Stimulated activated CD8-positive, alpha-beta memory T cell treated with anti-CD3 and anti-CD28 coated beads, Interleukin-4, amount 100 ng/mL, for 1 hour (primary cell): Measurements from ENCODE around the gene STK32B.

ENCODE experiments used
- DNase-seq, 2 donors: peaks; one replicate each; pipeline ENCODE4 v3.0.0-alpha.2; 2020; ENCODE audit warnings: low read depth in 2 of 2, low spot score in 1 of 2

STK32B gene

GRCh38 chr4:5067908-5068307 lies 16.6 kb downstream of the STK32B start:
- DNase-seq: no peak

DNA sequence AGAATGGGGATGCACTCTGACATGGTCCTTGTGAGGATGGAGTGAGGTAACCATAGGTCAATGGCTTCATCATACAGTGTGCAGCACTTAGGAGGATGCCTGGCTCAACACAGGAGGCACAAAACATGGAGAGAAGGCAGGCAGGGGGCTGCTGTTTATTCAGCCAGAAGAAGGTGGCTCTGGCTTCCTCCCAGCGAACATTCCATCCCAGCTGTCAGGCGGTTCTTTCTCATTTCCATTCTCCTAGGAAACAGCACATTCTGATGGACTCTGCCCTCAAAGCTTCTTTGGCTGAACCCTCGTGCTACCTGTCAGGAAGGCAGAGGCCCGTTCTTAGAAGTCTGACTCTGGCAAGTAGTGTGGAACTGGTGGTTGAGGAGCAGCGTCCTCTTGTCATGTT lies 18.6 kb downstream of the STK32B start:
- DNase-seq: no peak

DNA sequence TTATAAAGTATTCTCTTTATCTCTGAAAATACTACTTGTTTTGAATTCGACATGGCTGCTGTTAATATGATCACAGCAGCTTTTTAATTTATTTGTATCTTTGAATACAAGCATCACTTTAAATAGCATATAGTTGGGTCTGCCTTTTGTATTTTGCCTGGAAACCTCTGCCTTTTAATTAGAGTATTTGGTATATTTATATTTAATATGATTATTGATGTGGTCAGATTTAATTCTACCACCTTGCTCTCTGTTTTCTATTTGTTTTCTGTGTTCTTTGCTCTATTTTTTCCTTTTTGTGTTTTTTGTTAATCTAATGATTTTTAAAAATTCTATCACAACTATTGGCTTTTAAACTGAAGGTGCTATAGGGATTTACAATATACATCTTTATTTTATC lies 21.7 kb downstream of the STK32B start:
- no peak for DNase-seq

- DNase-seq: no peak
Observed at GRCh38 chr4:5078009-5078408, 26.7 kb downstream of the STK32B start.

GRCh38 chr4:5079581-5079980 lies 28.3 kb downstream of the STK32B start:
- no peak for DNase-seq

DNA sequence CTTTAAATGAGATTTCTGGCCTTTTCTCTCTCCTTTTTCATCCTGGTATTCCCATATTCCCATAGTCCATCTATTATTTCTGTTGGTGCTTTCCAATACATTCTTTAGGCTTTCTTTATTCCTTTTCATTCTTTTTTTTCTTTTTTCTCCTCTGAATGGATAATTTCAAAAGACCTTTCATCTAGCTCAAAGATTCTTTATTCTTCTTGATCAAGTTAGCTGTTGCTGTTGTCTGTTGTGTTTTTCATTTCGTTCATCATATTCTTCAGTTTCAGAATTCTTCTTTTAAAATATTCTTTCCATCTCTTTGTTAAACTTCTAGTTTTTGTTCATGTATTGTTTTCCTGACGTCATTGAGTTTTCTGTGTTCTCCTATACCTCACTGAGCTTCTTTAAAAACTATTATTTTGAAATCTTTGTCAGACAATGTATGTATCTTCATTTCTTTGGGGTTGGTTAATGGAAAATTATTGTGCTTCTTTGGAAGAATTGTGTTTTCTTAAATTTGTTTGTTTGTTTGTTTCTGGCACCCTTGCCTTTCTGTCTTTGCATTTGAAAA lies 30.2 kb downstream of the STK32B start:
- no peak for DNase-seq

DNA sequence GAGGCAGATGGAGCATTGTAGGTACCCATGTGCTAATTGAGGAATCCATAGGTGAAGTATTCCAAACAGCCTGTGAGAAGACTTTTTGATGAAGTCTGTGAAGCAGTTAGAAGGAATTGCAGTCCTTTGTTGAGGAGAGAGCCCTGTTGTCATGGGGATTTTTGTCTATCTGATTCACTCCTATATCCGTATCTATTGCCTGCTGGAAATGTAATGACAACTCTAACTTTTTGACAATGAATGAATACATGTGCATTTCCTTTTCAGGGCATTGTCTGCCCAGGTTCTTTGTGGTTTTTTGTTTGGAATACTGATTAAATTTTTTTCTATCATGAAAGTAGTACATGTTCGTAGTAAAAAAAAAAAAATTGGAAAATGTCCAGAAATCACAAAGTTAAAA lies 31.1 kb downstream of the STK32B start:
- no peak for DNase-seq

DNA sequence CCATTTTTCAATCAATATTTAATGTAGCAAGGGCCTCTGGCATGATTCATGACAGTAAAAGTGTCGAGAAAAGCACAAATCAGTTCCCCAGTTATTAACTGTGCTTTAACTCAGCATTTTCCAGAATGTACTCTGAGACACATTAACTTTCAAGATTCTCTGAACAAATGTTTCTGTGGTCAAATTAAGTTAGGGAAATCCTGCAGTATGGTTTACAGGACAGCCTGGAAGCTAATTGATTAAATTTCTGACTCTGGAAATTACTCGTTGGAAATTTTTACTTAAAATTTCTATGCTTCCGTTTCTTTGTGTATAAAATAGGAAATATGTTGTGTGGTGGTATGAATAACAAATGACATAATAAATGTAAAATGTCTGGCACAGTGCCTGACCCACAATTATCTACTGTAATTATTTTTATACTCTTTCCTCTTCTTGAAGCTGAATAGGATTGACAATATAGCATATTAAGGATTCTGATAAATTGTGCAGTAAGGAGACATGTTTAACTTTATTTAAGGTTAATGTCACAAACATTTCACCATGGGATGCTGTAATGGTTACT lies 33.7 kb downstream of the STK32B start:
- no peak for DNase-seq

DNA sequence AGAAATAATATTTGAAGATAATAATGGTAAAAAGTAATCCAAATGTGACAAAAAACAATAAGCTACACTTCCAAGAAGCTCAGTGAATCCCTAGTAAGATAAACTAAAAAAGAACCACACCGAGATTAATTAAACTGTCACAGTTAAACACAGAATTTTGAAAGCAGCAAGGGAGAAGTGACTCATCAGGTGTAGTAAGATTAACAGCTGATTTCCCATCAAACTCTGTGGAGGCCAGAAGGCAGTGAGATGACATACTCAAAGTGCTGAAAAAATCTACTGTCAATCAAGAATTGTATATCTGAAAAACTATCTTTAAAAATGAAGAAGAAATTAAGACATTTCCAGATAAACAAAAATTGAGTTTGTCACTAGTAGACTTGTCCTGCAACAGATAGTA lies 35.3 kb downstream of the STK32B start:
- no peak for DNase-seq

DNA sequence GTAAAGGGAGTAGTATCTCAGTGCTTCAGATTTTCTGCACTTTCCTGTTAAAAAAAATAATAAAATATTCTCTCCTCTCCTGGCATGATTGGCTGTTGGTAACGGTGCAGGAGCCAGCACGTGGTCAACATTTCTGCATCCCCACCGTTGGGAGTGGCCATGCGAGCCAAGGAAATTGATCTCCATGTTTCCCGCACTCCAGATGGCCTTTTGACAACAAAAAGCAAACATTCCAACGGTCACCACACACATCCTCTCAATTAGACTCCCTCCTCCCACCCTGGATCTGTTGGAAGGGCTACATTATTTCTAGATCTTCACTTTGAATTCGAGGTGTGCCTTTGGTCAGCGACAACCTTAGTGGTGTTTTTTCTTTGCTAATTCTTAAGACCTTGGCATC lies 45.0 kb downstream of the STK32B start:
- DNase-seq: no peak

- no peak for DNase-seq
Observed at GRCh38 chr4:5098176-5098575, 46.9 kb downstream of the STK32B start.

- no peak for DNase-seq
Observed at GRCh38 chr4:5100336-5100735, 49.1 kb downstream of the STK32B start.

GRCh38 chr4:5100986-5101385 lies 49.7 kb downstream of the STK32B start:
- no peak for DNase-seq

DNA sequence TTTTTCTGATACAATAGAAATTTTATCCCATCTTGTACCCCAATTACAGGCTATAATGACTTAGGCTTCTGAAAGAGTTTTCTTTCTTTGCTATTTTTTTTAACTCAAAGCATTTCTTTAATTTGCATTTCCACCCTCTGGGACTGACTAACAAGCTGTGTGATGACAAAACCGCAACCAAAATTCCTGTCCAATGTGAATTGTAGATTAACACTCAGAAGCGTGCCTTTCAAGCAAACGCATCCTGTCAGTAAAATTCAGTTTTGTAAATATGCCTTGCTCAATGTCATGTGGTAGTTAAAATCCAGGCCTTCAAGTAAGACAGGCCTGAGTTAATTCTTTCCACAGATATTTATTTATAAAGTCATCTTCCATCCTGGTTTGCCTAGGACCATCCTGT lies 50.3 kb downstream of the STK32B start:
- DNase-seq: no peak

DNA sequence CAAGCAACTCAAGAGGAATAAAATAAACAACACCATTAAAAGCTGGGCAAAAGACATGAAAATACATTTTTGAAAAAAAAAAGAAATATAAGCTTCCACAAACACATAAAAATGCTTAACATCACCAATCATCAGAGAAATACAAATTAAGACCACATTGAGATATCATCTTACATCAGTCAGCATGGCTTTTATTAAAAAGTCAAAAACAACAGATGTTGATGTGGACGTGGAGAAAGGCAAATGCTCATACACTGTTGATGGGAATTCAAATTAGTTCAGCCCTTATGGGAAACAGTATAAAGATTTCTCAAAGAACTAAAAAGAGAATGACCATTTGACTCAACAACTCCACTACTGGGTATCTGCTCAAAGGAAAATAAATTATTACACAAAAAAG lies 59.6 kb downstream of the STK32B start:
- DNase-seq: no peak

DNA sequence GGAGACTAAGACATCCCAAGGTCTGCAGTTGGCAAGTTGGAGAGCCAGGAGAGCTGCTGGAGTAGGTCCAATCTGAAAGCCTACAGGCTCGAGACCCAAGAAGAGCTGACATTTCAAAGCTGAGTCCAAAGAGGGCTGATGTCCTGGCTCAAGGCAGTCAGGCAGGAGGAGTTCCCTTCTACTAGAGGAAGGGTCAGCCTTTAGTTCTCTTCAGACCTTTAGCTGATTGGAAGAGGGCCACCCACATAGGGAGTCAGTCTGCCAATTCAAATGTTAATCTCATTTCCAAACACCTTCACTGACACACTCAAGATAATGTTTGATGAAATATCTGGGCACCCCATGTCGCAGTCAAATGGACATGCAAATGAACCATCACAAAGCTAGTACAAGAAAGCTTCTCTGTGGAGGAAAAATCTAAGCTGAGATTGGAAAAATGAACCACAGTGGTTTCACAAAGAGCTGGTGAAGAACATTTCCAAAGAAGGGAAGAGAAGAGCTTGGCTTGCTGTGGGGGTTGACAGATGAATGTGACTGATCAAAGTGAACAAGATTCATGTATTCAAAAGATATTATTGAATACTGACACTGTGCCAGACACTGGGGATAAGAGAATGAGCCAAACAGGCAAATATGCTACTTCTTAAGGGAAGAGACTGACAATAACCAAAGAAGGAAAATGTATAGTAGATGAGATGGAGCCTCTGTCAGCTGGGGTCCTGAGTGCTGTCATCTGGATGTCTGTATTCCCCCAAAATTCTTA lies 61.2 kb downstream of the STK32B start:
- DNase-seq: no peak

DNA sequence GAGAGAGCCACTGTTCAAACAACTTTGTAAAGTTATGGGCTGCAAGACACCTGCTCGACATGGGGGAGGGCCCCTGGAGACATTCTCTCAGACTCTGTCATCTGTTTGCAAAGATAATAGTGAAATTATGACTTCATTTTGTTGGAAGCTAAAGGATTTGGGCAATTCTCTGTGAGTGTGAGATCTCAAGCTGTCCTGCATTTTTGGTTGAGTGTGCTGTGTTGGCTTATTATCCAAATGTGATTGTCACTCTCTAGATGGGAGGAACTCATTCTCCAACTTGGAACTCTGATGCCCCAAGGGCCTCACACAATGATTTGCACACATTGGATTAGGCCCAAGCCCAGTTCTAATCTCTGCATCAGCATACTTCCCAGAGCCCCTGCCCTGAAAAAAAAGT lies 63.7 kb downstream of the STK32B start:
- DNase-seq: no peak

- DNase-seq: no peak
Observed at GRCh38 chr4:5118091-5118786, 67.0 kb downstream of the STK32B start.

DNA sequence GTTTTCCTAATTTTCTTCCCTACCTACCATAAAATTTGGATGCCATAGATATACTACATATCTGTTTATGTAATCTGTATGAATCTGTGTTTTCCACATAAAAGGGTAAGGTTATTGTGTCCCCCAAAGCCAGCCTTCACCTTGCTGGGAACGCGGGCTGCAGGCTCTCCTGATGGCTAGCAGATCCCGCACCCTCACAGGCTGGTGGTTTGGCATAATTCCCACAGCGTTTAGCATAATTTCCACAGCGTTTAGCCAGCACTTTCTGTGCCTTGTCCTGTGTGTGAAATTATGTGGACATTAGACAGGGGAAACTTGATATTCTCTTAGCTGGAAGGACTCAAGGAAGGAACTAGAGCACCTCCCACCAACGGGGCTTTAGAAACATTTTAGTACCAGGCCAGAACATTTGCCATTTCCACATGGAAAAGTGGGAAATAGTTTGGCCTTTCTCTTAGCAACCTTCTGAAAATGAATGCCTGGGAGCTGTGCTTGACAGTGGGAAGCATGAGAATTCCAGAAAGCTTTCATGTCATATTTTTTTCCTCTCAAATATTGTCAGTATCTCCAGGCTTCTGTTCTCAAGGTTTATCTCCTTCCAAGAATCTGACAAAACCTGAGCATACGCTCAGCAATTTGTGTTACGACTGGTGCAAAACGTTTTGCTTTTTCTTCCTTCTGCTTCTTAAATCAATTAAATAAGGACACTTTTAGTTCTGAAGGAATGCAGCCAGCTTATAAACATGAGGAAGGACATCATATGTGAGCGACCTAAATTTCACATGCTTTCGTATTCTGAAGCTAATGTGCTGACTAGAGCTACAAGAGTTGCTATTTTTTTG lies 67.9 kb downstream of the STK32B start:
- no peak for DNase-seq

DNA sequence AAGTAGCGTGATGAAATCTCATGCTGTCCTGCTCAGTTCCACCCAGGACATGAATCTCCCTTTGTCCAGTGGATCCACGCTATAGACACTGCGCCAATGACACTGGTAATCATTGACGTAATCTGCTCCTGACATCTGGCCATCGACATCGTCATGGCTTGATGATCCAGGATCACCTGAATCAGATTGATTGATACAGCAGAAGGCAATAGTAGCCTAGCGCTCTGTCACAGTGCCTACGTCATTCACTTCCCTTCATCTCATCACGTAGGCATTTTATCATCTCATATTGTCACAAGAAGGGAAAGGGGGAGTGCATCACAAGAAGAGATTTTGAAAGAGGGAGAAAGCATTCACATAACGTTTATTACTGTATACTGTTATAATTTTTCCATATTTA lies 68.8 kb downstream of the STK32B start:
- DNase-seq: no peak

GRCh38 chr4:5120468-5120867 lies 69.2 kb downstream of the STK32B start:
- DNase-seq: no peak
